ENCODE data around the gene GYS1. TPM values are rescaled to one million over a fixed set of nuclear protein-coding genes. Genes with fewer than 3 reads are reported as not detected.

Gene GYS1
- total RNA-seq, 4 donors from 2014 or later = 33.3 to 39.3 (median 37.3) TPM

DNA sequence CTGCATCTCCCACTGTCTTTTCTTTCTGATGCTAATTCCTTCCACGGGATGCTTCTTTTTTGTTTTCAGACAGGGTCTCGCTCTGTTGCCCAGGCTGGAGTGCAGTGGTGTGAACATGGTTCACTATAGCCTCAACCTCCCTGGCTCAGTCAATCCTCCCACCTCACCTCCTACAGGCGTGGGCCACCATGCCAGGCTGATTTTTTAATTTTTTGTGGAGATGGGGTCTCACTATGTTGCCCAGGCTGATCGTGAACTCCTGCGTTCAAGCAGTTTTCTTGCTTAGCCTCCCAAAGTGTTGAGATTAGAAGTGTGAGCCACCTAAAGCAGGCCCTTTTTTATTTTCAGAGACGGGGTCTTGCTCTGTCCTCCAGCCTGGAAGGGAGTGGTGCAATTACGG, 4.8 kb downstream of the GYS1 start:
- Histone ChIP-seq H3K27ac (replicated peaks in 1 of 4) (no peak overlapping the region), H3K4me1 (peaks cover 27 to 36% (median 30%) of the 10 kb centered on the region in 4 donors), H3K27me3 (no peaks in the 10 kb centered on the region), H3K36me3 (peaks cover 25 to 75% (median 61%) of the 10 kb centered on the region in 4 donors), H3K9me3 (no peaks in the 10 kb centered on the region), H3K4me3 (no peak overlapping the region)
- TF ChIP-seq POLR2AphosphoS5 (IDR thresholded peaks at IDR 0.05) (no peak), EP300 (IDR thresholded peaks at IDR 0.05) (no peak), POLR2A (IDR thresholded peaks at IDR 0.05; ENCODE audit: low read depth) (no peak)
- TF ChIP-seq, protein P1, sequence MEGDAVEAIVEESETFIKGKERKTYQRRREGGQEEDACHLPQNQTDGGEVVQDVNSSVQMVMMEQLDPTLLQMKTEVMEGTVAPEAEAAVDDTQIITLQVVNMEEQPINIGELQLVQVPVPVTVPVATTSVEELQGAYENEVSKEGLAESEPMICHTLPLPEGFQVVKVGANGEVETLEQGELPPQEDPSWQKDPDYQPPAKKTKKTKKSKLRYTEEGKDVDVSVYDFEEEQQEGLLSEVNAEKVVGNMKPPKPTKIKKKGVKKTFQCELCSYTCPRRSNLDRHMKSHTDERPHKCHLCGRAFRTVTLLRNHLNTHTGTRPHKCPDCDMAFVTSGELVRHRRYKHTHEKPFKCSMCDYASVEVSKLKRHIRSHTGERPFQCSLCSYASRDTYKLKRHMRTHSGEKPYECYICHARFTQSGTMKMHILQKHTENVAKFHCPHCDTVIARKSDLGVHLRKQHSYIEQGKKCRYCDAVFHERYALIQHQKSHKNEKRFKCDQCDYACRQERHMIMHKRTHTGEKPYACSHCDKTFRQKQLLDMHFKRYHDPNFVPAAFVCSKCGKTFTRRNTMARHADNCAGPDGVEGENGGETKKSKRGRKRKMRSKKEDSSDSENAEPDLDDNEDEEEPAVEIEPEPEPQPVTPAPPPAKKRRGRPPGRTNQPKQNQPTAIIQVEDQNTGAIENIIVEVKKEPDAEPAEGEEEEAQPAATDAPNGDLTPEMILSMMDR (IDR thresholded peaks at IDR 0.05) = no peak
- WGBS = 95% methylated on average over 6 of the region's 7 CpGs
- intact Hi-C loops (cut with DNase I) = no loop called here
- no peak for DNase-seq (ENCODE audit: extremely low spot score)

DNA sequence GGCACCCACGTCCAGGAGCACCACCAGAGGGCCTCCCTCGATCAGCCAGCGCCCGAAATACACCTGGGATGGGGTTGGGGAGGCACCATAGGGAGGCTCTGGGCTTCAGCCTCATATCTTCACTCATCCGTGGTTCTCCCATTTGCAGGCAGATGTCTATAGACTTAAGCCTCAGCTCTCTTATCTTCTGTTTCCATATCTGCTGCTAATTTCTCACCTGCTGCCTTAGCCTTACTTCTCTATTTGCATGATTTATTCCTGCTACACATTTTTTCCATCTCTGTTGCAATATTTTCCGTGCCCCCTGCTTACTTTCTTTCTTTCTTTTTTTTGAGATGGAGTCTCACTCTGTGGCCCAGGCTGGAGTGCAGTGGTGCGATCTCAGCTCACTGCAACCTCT, 5.8 kb downstream of the GYS1 start:
- Histone ChIP-seq H3K27ac (replicated peaks in 1 of 4) (no peak overlapping the region), H3K36me3 (peaks cover 34 to 84% (median 71%) of the 10 kb centered on the region in 4 donors), H3K27me3 (no peaks in the 10 kb centered on the region), H3K4me1 (peaks cover 27 to 32% (median 30%) of the 10 kb centered on the region in 4 donors), H3K9me3 (no peaks in the 10 kb centered on the region), H3K4me3 (no peak overlapping the region)
- intact Hi-C loops (cut with DNase I) = no loop called here
- no peak for TF ChIP-seq POLR2AphosphoS5 (IDR thresholded peaks at IDR 0.05)
- 92% methylated on average over 6 of the region's 7 CpGs for WGBS
- no peak for DNase-seq (ENCODE audit: extremely low spot score)

- 80% methylated on average over 3 of the region's 3 CpGs for WGBS
- Histone ChIP-seq H3K4me3 (no peak overlapping the region), H3K27ac (replicated peaks in 1 of 4) (no peak overlapping the region), H3K9me3 (no peaks in the 10 kb centered on the region), H3K36me3 (peaks cover 36 to 95% (median 82%) of the 10 kb centered on the region in 4 donors), H3K4me1 (peaks cover 16 to 21% (median 19%) of the 10 kb centered on the region in 4 donors), H3K27me3 (no peaks in the 10 kb centered on the region)
- DNase-seq (ENCODE audit: extremely low spot score) = no peak
- intact Hi-C loops (cut with DNase I) = no loop called here
- no peak for TF ChIP-seq POLR2A (IDR thresholded peaks at IDR 0.05; ENCODE audit: low read depth)
- TF ChIP-seq, protein P1 (IDR thresholded peaks at IDR 0.05) = no peak
- no peak for TF ChIP-seq POLR2AphosphoS5 (IDR thresholded peaks at IDR 0.05)
- TF ChIP-seq EP300 (IDR thresholded peaks at IDR 0.05) = no peak
Measured at GRCh38 chr19:48986211-48986610, 6.9 kb downstream of the GYS1 start.

- peaks cover 36 to 96% (median 87%) of the 10 kb centered on the region in 4 donors for H3K36me3 ChIP-seq
- 94% methylated on average over 7 of the region's 13 CpGs for WGBS
- no peak for DNase-seq (ENCODE audit: extremely low spot score)
- no peak overlapping the region for H3K27ac ChIP-seq (replicated peaks in 1 of 4)
- TF ChIP-seq EP300 (IDR thresholded peaks at IDR 0.05) = no peak
- TF ChIP-seq, protein P1 (IDR thresholded peaks at IDR 0.05) = no peak
- TF ChIP-seq POLR2A (IDR thresholded peaks at IDR 0.05; ENCODE audit: low read depth) = no peak
- TF ChIP-seq POLR2AphosphoS5 (IDR thresholded peaks at IDR 0.05) = no peak
- no peaks in the 10 kb centered on the region for H3K9me3 ChIP-seq
- H3K4me3 ChIP-seq = no peak overlapping the region
- H3K27me3 ChIP-seq = no peaks in the 10 kb centered on the region
- intact Hi-C loops (cut with DNase I) = no loop called here
- H3K4me1 ChIP-seq = peaks cover 11 to 16% (median 14%) of the 10 kb centered on the region in 4 donors
Measured at GRCh38 chr19:48985711-48986110, 7.4 kb downstream of the GYS1 start.

- no peak overlapping the region for H3K27ac ChIP-seq (replicated peaks in 1 of 4)
- no peaks in the 10 kb centered on the region for H3K9me3 ChIP-seq
- peaks cover 20 to 23% (median 22%) of the 10 kb centered on the region in 4 donors for H3K4me1 ChIP-seq
- no peak for DNase-seq (ENCODE audit: extremely low spot score)
- H3K36me3 ChIP-seq = peaks cover 26 to 82% (median 72%) of the 10 kb centered on the region in 4 donors
- 94% methylated on average over 9 of the region's 9 CpGs for whole genome bisulfite sequencing
- TF ChIP-seq EP300 (IDR thresholded peaks at IDR 0.05) (no peak), POLR2AphosphoS5 (IDR thresholded peaks at IDR 0.05) (no peak), POLR2A (IDR thresholded peaks at IDR 0.05; ENCODE audit: low read depth) (no peak)
- TF ChIP-seq, protein P1 (IDR thresholded peaks at IDR 0.05) = no peak
- H3K4me3 ChIP-seq = no peak overlapping the region
- intact Hi-C loops (cut with DNase I) = no loop called here
- no peaks in the 10 kb centered on the region for H3K27me3 ChIP-seq
Measured at GRCh38 chr19:48982280-48982679, 10.8 kb downstream of the GYS1 start.
